Umbilical cord (tissue), 2 donors: ENCODE results near the gene MFAP4. TPM values are rescaled to one million over a fixed set of nuclear protein-coding genes. Genes with fewer than 3 reads are reported as not detected.

Experiments
- DNase-seq: peaks from one replicate; pipeline ENCODE4 v3.0.0-alpha.2; 2015; ENCODE audit warnings: low spot score
- total RNA-seq: library from RNA; depleted of rRNA; stranded (reverse); fragments of >200 nt; gene quantifications from one replicate; pipeline ENCODE4 v1.2.3, GENCODE V29; 2014; ENCODE audit warnings: low replicate concordance; ENCODE audit not compliant: insufficient read depth

The MFAP4 gene
- total RNA-seq, 1 donor from 2014 or later = 171 TPM

DNA sequence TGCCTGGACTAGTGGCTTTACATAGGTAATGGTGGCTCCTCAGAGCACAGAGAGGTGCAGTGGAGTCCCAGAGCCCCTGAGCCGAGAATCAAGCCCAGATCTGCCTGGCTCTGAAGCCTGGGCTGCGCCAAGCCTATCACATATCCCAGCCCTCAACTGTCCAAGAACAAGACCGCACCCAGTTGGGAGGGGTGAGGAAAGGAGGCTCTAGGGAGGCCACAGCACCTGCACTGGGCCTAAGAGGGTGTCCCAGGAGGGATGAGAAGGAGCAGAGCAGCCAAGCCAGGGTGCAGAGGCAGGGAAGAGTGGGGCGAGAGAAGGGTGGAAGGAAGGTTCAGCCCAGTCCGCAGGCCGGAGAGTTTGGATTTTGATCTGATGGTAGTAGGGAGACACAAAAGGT lies 23.1 kb upstream of the MFAP4 start:
- DNase-seq = no peak

DNA sequence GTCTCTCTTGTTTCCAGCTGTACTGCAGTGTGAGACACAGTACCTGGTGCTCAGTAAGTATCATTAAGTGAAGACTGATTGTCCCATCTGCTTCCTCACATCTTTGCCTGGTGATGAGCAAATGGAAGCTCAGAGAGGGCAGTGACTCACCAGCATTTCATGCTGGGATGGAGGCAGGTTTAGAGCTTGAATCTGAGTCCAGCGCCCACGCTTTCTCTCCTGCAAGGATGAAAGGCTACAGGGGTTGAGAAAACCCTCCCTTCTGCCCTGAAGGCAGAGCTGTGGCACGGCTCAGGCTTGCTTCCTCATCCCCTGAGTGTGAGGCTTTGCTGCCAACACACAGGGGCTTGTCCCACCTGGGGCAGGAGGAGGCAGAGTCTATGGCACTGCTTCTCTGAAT lies 22.5 kb upstream of the MFAP4 start:
- peak; percentile 69 for DNase-seq

DNA sequence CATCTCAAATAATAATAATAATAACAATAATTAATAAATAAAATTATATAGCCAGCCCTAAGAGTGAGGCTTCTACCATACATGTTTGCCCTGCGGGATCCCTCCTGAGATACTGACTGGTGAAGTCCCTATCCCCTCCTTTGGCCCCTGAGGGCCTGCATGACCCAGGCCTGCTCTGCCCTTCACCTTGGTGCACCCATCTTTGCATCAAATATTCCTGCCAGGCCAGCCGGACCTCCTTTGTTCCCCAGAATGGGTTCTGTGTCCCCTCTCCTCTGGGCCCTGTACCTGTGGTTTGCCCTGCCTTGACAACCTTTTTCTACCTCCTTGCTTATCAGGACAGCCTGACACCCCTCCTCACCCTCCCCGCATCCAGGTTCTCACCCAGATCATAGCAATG lies 22.1 kb upstream of the MFAP4 start:
- no peak for DNase-seq

DNA sequence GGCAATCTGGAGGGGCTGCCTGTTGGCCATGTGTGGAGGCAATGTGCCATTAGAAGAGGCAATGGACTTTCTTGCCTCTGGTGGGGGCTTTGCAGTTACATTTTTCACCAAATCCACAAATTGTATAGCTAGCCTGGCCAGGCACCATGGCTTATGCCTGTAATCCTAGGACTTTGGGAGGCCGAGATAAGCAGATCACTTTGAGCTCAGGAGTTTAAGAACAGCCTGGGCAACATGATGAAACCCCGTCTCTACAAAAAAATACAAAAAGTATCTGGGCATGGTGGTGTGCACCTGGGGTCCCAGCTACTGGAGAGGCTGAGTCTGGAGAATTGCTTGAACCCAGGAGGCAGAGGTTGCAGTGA lies 21.3 kb upstream of the MFAP4 start:
- peak; percentile 92 for DNase-seq

DNA sequence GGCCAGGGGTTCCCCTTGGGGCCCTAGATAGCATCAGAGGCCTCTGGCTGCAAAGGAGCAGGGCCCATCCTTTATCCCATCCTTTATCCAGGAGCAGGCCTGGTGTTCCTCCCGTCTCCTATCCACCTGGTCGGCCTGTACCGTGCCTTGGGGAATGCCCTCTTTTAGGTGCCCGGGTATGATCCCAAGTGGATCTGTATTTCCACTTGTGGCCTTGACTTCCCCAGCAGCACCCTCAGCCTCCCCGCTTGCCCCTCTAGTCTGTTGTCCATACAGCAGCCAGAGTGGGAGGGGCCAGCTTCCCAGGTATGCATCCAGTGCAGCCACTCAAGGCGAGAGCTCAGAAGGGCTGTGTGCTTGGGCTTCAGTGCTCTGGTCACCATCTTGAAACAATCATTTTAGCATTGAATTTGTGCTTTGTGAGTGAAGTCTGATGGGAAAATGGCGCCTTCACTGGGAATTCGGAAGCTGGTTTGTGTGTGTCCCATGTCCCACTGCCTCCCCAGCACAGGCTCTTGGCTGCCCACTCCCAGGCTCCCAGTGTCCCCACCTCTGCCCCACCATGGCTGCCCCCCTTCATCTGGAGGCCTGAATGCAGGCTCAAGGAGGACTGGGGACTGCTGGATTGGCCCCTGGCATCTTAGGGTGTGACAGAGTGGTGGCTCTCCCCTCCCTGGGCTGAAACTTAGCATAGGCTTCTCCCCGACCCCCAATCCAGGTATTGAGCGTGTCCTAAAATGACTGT lies 20.8 kb upstream of the MFAP4 start:
- no peak for DNase-seq

DNA sequence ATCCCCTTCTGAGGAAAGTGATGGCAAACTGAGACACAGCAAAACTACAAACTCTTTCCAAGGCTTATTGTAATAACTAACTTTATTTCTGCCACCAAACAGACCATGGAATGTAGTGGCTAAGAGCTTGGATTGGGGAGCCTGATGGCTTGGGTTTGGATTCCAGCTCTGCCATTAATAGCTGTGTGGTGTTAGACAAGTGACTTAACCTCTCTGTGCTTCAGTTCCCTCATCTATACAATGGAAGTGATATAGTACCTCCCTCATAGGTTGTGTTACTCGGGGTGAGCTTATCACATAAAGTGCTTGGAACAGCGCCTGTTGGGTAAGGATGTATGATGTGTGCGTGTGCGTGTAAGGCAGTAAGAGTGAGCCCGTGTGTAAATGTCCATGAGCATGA lies 18.1 kb upstream of the MFAP4 start:
- DNase-seq = no peak

DNA sequence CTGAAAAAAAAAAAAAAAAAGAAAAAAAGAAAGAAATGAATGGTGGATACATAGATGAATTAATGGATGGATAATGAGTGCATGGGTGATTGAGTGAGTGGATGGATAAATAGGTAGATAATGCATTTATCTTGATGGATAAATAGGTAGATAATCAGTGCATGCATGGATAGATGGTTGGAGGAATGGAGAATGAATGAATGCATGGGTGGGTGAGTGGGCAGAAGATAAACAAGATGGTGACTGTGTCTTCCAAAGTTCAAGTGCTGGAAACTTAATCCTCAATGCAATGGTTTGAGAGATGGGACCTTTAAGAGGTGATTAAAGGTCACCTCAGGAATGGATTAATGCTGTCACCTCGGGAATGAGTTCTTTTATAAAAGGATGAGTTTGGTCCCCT lies 17.3 kb upstream of the MFAP4 start:
- no peak for DNase-seq

DNA sequence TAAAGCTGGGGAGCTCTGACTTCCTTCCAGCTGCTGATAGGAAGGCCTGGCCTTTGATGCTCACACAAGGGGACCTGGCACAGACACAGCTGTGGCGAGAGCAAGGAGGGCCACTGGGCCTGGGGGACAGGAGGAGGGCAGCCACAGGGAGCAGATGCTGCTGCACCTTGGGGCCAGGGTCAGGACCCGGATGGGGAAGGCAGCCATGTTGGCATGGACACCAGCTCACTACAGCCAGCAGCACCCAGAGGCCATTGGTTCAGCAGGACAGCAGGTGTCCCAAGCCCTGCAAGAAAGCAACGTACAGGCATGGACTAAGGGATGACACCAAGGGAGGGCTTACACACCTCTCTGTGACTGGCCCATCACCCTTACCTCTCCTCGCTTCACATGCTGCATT lies 16.0 kb upstream of the MFAP4 start:
- DNase-seq = no peak

DNA sequence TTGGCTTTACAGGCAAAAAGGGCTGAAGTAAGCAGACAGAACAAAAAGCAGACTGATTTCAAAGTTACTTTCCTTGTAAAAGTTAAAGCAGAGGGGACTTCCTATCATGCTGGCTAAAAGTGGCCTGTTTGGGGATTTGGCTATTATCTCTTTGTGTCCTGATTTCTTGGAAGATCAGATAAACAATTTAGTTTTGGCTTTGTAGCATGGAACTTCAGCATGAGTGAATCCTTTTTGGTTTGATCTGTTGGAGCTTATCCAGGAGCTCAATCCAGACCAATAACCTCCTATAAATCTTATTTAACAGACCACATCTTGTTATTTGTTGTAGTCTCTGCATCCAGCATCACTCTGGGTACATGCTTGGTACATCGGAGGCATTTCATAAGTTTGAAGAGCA lies 15.2 kb upstream of the MFAP4 start:
- peak; percentile 93 for DNase-seq

DNA sequence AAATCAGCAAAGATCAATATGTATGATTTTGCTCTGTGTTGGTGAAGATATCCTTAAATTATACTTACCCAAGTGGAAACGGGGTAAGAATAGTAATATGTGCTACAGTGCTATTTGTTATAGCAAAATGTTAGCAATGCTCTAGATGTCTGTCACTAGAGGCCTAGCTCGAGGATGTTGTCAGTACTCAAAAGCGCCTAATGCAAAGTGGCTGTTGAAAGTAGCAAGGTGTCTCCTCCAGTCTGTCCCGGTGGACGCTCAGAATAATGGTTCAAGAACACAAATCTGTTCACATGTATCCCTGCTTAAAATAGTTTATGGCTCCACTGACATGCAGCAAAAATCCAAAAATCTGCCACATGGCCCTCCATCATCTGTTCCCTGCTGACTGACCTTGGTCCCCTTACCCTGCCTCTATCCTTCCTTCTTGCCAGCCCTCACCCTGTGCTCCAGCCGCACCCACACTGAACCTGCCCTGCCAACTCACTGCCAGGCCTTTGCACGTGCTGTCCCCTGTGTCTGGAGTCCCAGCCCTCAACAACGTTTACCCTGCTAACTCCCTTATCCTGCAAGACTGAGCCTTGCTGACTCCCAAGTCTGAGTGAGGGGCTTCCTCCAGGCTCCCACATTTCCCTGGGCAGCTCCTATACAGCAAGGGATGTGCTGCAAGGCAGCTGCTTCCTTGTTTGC lies 14.5 kb upstream of the MFAP4 start:
- no peak for DNase-seq

DNA sequence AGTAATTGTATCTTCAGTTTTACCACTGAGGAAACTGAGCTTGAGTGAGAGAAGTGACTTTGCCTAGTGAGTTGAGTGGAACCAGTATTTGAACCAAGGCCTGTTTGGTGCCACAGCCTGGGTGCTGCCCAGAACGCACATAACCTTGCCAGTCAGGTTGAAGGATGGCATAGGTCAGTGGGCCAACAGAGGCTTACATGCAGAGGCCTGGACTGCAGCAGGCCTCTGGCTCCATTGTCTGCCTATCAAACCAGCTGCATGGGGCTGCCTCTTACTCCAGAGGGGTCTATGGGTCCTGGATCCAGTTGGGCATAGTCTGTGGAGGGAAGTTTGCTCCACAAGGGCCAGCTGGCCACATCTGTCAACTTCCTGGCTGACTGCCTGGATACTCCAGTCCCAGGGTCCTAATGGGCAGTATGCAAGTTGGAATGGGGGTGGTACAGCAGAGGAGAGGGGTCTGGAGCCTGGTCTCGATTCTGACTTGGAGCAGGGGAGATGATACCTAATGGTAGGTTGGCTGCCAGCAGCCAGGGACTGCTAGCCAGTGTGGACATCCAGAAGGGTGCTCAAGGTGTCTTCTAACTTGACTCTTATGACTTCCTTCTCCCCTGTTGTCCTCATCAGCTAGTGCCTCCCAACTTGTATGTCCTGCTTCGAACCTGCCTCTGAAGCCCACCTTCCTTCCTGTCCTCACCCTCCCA lies 12.9 kb upstream of the MFAP4 start:
- no peak for DNase-seq

DNA sequence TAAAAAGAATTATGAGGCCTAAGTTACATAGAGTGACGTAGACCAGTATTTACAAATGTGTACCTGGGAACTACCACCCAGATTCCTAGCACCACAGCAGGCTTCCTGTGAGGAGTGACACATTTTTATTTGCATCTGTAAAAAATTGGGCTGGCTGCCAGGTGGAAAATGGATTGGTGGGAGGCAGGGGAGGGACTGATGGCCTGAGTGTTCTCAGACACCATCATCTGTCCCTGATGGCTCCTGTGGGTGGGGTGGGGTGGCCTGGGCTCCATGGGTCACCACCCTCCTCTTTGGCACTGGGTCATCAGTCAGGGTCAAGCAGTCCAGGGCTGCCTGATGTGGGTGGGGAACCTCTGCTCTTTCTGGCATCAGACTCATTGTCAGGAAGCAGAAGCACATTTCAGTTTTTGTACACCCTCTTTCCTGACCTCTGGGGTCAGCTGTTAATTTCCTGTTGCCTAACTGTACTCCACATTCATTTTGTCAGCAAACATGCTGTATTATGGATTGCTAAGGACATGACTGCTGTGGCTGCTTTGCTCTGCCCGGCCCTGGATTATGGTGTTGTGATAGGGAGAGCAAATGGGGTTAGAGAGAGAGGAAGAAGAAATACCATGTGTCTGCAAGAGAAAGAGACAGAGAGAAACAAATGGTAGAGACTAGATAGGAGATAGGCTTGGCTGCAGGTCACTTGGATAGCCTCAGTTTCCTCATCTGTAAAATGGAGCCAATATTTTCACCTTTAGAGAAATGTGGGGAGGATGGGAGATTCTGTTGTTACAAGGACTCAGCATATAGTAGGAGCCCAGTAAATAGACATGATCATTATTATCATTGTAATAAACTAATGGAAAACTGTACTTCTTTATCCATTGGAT lies 11.6 kb upstream of the MFAP4 start:
- DNase-seq = peak; percentile 75

DNA sequence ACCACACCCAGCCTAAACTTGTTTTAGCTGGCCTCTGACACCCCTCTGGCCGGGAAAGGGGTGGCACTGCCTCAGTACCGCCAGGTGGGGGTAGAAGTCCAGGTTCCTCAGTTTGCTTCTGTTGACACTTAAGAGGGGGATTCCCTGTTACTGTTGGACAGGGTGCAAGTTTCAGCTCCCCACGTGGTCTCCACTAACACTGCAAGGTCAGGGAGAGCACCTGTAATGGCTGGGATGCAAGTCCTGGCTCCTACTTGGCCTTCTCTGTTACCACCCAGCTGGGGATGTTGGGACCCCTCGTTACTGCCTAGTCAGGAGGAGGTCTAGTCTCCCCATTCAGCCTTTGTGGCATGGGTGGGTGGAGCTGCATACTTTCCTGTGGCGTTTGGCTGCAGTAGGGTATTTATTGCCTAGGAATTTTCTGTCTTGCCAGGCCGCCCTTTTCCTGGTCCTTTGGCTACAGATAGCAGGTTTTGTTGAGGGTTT lies 10.6 kb upstream of the MFAP4 start:
- DNase-seq = no peak

DNA sequence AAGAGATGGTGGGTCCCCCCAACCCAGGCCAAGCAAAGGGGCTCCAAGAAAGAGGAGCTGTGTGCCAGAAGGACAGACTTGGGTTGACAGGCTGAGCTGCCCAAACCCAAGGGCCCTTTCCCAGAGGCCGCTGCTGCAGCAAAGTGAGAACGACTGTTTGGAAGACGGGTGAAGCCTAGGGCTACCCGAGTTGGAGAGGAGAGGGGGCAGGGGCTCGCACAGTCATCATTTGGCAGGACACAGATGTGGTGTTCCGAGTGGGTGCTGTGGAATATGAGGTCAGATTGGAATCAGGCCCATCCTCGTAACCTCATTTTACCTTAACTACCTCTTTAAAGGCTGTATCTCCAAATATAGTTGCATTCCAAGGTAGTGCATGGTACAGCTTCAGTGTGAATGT lies 5.3 kb upstream of the MFAP4 start:
- no peak for DNase-seq

DNA sequence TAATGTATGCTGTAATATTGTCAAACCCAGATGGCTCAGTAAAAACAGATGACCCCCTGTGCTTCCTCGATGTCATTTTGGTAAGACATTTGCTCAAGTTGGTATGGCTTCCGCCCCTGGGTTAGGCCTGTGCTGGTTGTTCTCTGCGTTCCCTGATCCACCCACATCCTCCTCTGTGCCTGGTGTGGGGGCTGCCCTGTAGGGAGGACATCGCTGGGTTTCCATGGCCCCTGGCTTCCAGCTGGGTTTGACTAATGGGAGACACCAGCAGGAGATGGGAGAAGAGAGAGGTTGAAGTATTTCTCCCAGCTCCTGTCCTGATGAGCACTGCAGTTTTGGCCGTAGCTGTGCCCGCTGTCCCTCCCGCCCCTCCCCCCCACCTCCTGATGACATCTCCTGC lies 4.4 kb upstream of the MFAP4 start:
- DNase-seq = no peak

DNA sequence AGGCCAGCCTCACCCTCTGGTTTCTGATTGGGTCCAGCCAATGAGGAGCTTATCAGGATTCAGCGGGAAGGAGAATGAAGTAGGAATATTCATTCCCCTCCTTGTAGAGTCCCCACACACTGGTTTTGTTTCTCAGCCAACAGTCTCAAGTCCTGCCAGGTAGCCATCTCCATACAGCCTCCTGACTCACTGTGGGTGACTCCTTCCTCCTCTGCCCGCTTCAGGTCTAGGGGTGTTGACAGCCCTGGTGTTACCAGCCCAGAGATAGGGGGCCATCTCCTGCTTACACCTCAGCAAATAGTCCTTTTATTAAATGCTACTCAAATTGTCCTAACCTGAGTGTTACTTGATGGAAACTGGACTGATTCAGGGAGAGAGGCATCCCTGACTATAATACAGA lies 4.0 kb upstream of the MFAP4 start:
- DNase-seq = no peak

DNA sequence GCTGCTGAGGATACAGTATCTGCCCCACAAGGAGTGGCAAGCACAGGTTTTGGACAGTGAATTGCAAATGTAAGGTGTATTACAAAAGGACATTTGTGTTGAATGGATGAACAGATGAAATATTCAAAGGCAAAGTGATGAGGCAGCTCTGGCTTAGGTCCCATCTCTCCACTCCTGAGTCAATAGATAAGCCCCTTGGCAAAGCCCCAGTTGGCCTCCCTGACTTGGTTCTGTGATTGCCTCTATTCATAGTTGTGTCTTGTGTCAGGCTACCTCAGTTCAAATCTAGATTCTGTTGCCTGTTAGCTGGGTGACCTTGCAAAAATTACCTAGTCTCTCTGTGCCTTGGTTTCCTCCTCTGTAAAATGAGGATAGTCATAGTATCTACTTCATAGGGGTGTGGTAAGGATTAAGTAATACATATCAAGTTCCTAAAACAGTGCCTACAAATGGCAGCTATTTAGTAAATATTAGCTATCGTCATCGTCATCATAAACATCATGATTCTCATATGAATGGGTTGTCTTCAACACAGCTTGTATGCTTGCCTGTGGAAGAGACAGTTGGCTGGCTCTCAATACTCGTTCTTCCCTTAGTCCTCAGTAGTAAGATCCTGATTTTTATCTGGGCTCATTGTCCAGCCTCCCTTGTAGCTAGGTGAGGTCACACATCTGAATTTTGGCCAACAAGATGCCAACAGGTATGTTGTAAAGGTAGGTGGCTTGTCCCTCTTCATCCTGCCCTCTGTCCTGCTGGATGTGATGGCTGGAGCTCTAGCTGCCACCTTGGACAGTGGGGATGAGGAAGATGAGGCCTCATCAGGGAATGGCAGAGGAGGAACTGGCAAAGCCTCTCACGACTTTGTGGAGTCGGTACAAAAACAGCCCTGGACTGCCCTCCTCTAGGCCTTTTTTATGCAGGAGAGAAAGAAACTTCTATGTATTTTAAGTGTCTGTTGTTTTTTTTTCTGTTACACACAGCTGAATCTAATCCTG lies 2.1 kb upstream of the MFAP4 start:
- peak; percentile 58 for DNase-seq

DNA sequence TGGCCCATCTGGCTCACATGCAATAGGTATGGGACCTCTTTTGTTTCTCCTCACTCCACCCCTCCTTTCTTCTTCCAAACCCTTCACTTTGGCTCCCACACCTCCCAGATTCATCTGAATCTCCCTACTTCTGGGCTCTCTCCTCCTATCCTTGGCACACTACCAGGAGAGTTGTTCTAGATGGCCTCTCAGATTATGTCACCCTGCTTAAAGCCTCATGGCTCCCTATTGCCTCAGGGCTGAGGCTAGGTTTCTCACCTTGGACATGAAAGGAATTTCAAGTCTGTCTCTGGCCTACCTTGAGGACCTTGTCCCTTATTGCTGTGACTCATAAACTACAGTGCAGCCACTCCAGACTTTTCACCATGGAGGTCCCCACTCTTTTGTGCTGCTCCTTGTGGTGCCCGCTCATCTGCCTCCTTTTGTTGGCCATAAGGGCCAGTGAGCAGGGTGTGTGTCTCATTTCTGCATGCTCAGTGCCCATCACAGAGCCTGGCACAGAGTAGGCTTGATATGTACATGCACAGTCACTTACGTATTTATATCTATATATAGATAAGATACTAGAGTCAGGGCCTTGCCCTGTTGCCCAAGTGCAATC lies 1.0 kb upstream of the MFAP4 start:
- peak; percentile 88 for DNase-seq

DNA sequence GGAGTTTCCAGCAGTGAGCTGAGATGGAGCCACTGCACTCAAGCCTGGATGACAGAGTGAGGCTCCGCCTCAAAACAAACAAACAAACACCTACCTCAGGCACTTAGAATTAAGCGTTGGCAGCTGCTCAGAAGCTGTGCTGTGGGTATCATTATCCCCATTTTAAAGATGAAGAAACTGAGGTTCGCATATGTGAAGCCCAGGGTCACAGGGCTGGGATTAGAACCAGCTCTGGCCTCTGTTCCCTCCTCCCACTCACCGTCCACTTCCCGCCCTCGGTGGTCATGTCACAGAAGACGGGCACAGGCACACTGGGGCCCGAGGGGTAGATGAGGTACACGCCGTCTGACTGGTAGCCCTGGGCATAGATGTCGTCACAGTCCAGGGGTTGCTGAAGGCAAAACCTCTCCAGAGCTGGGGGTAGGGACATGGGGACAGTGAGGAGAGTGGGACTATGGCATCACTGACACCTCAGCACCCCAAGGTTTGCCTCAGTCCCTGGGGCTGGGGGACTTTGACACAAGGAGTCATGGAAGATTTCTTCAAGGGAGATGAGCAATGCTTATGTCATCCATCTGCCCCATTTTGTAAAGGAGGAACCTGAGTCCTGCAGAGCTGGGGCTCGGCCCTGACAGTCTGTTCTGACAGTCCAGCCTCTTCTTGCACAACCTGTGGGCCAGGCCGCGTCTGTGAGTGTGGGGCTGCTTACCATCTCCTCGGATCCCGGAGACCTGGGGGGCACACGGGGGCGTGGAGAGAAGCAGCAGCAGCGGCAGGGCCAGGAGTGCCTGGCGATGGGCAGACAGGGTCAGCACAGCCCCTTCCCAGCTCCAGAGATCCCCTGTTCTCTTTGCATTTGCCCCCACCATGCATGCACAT lies 700 bp downstream of the MFAP4 start:
- peak; percentile 78 for DNase-seq
